A549 (cell line): ENCODE data around the gene ZNF133. TPM values are rescaled to one million over a fixed set of nuclear protein-coding genes. Genes with fewer than 3 reads are reported as not detected.

Experiments used
- ATAC-seq, 2 experiments: fragments of 200-7000 bp in 1 of 2; fragments of >200 bp in 1 of 2; cut with Nextera tagmentation in 1 of 2; cut with Tn5 transposase in 1 of 2; 3 replicates each; pipeline versions ENCODE4 v1.8.0 to v1.9.1; 2018 to 2020; ENCODE audit warnings: mild to moderate bottlenecking in 1 of 2, moderate library complexity in 1 of 2
- CTCF ChIA-PET: fragments of 300-600 bp; sonication (Branson Sonifier 250); formaldehyde crosslinking; extraction: SDS; loops from one replicate; lab custom pipeline; 2021; ENCODE audit warnings: antibody characterized with exemption, inconsistent platforms; lab: Yijun Ruan, JAX
- POLR2A ChIA-PET: fragments of 350-600 bp; formaldehyde crosslinking; extraction: SDS; loops from one replicate; lab custom pipeline; 2021; ENCODE audit warnings: antibody characterized with exemption, inconsistent platforms; lab: Yijun Ruan, JAX
- DNase-seq, 2 experiments: peaks; one replicate each; pipeline versions ENCODE4 v3.0.0 to v3.0.0-alpha.2; 2011 to 2016; ENCODE audit warnings: low read depth in 1 of 2, low spot score in 1 of 2
- FAIRE-seq: peaks from 2 replicates; lab custom pipeline; 2011; peaks lifted over from hg19 to GRCh38; lab: Jason Lieb, UNC
- H3K27ac ChIP-seq, 2 experiments: fragments of >200 bp; sonication (Bioruptor Twin); formaldehyde crosslinking; 3 replicates each; pipeline ENCODE4 v1.5.1; 2016 to 2017
- H3K4me1 ChIP-seq: fragments of >200 bp; sonication (Bioruptor Twin); formaldehyde crosslinking; 3 replicates; pipeline ENCODE4 v1.6.1; 2016
- H3K4me2 ChIP-seq: fragments of >200 bp; sonication (Bioruptor Twin); formaldehyde crosslinking; 3 replicates; pipeline ENCODE4 v1.6.1; 2016
- H3K4me3 ChIP-seq: fragments of >200 bp; sonication (Bioruptor Twin); formaldehyde crosslinking; 3 replicates; pipeline ENCODE4 v1.5.1; 2016
- H3K9me3 ChIP-seq: fragments of >200 bp; sonication (Bioruptor Twin); formaldehyde crosslinking; 3 replicates; pipeline ENCODE4 v1.6.1; 2016
- BCL3 ChIP-seq: fragments of >200 bp; sonication (Bioruptor Twin); formaldehyde crosslinking; IDR thresholded peaks from 3 replicates; pipeline ENCODE4 v1.6.1; 2016
- CBX8 ChIP-seq: fragments of 200-600 bp; sonication (generic); IDR thresholded peaks from 2 replicates; pipeline ENCODE4 v1.6.1; 2016
- CEBPB ChIP-seq, 2 experiments: fragments of >200 bp in 1 of 2; sonication (Bioruptor Twin) in 1 of 2; formaldehyde crosslinking in 1 of 2; IDR thresholded peaks; 2 replicates each; pipeline ENCODE4 v1.6.1; 2012 to 2016
- CHD2 ChIP-seq: fragments of 150-350 bp; IDR thresholded peaks from 2 replicates; pipeline ENCODE4 v1.6.1; 2014; ENCODE audit warnings: low read length; ENCODE audit not compliant: partially characterized antibody
- EP300 ChIP-seq, 2 experiments: fragments of >200 bp; sonication (Bioruptor Twin); formaldehyde crosslinking; IDR thresholded peaks; 2 replicates in 1 of 2; 3 replicates in 1 of 2; pipeline ENCODE4 v1.6.1; 2016 to 2017
- GATA3 ChIP-seq: IDR thresholded peaks from 2 replicates; pipeline ENCODE4 v1.6.1; 2012; ENCODE audit warnings: borderline replicate concordance
- HMGXB4 ChIP-seq: fragments of 250-450 bp; sonication (Bioruptor Pico); IDR thresholded peaks from 2 replicates; pipeline ENCODE4 v1.5.0; 2021; ENCODE audit warnings: mild to moderate bottlenecking, moderate library complexity, borderline replicate concordance
- MAFK ChIP-seq: fragments of 450-650 bp; IDR thresholded peaks from 2 replicates; pipeline ENCODE4 v1.6.1; 2014; ENCODE audit not compliant: partially characterized antibody
- MYC ChIP-seq: IDR thresholded peaks from 2 replicates; pipeline ENCODE4 v1.6.1; 2012; ENCODE audit warnings: mild to moderate bottlenecking, inconsistent platforms, low read length, improper control_type of control experiment, borderline replicate concordance
- NFE2L2 ChIP-seq: fragments of 150-350 bp; conservative IDR thresholded peaks from 2 replicates; pipeline ENCODE4 v1.6.1; 2014; ENCODE audit warnings: low read length
- NPAS2 ChIP-seq: fragments of 250-450 bp; sonication (Bioruptor Pico); IDR thresholded peaks from 2 replicates; pipeline ENCODE4 v1.8.0; 2022; ENCODE audit warnings: mild to moderate bottlenecking, moderate library complexity, borderline replicate concordance
- POLR2A ChIP-seq: IDR thresholded peaks from 2 replicates; pipeline ENCODE4 v1.6.1; 2012; ENCODE audit warnings: mild to moderate bottlenecking, low read length
- POLR2AphosphoS2 ChIP-seq: conservative IDR thresholded peaks from 2 replicates; pipeline ENCODE4 v1.6.1; 2012; ENCODE audit warnings: low read length, improper control_type of control experiment, inconsistent platforms
- RAD21 ChIP-seq, 2 experiments: fragments of >200 bp in 1 of 2; sonication (Bioruptor Twin) in 1 of 2; formaldehyde crosslinking in 1 of 2; IDR thresholded peaks in 1 of 2; conservative IDR thresholded peaks in 1 of 2; 2 replicates in 1 of 2; 3 replicates in 1 of 2; pipeline ENCODE4 v1.6.1; 2012 to 2018; ENCODE audit warnings: inconsistent platforms in 1 of 2
- RNF2 ChIP-seq: fragments of 200-600 bp; sonication (generic); IDR thresholded peaks from 2 replicates; pipeline ENCODE4 v1.6.1; 2016; ENCODE audit warnings: low read depth, mild to moderate bottlenecking, antibody characterized with exemption, moderate library complexity, borderline replicate concordance
- ZSCAN20 ChIP-seq: fragments of 250-450 bp; sonication (Bioruptor Pico); IDR thresholded peaks from 2 replicates; pipeline ENCODE4 v1.8.0; 2022; ENCODE audit warnings: mild to moderate bottlenecking, moderate library complexity
- WGBS: methylation state at CpG from one replicate; pipeline ENCODE4 v1.1.6; 2017; ENCODE audit errors: missing lambda C conversion rate; 5-methylcytosine and 5-hydroxymethylcytosine counted together
- polyA plus RNA-seq, 4 experiments: library from polyadenylated mRNA; depleted of rRNA in 3 of 4; stranded (reverse); fragments of >200 nt; fragmentation: RNase III in 1 of 4; extraction: RNeasy Plus Mini Kit Qiagen cat#74134 plus additional on column Dnase treatment in 1 of 4; gene quantifications; 2 replicates in 3 of 4; 3 replicates in 1 of 4; pipeline ENCODE4 v1.2.3, GENCODE V29; 2011 to 2017
- TF ChIP-seq, protein P1 (sequence below): fragments of 150-350 bp; IDR thresholded peaks from 2 replicates; pipeline ENCODE4 v1.6.1; 2014; ENCODE audit warnings: low read depth, mild to moderate bottlenecking, low read length
- TF ChIP-seq, protein P2 (sequence below): IDR thresholded peaks from 2 replicates; pipeline ENCODE4 v1.6.1; 2012
- TF ChIP-seq, protein P3 (sequence below): fragments of 250-450 bp; sonication (Bioruptor Pico); IDR thresholded peaks from 2 replicates; pipeline ENCODE4 v1.5.0; 2020; ENCODE audit warnings: low read depth, mild to moderate bottlenecking, moderate library complexity

ZNF133 gene
- polyA plus RNA-seq, 2 of the 4 experiments (the other 2 are of a cell fraction): 9.8 to 11.6 TPM

DNA sequence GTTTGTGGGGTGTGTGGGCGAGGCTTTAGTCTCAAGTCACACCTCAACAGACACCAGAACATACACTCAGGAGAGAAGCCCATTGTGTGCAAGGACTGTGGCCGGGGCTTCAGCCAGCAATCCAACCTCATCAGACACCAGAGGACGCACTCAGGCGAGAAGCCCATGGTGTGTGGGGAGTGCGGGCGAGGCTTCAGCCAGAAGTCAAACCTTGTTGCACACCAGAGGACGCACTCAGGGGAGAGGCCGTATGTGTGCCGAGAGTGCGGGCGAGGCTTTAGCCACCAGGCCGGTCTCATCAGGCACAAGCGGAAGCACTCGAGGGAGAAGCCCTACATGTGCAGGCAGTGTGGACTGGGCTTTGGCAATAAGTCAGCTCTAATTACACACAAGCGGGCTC, 27.8 kb downstream of the ZNF133 start:
- WGBS: 92% methylated on average over 15 of the region's 15 CpGs
- no peaks in the 10 kb centered on the region for H3K4me1 ChIP-seq
- H3K4me2 ChIP-seq: no peak overlapping the region
- no peak overlapping the region for H3K4me3 ChIP-seq
- H3K9me3 ChIP-seq: no peaks in the 10 kb centered on the region
- no peak for ATAC-seq
- ChIA-PET POLR2A (no interaction called here), CTCF (no interaction called here)
- DNase-seq: no peak
- no peak for TF ChIP-seq POLR2AphosphoS2
- TF ChIP-seq GATA3: no peak
- TF ChIP-seq CHD2: no peak
- no peak for TF ChIP-seq ZSCAN20
- TF ChIP-seq, protein P1, sequence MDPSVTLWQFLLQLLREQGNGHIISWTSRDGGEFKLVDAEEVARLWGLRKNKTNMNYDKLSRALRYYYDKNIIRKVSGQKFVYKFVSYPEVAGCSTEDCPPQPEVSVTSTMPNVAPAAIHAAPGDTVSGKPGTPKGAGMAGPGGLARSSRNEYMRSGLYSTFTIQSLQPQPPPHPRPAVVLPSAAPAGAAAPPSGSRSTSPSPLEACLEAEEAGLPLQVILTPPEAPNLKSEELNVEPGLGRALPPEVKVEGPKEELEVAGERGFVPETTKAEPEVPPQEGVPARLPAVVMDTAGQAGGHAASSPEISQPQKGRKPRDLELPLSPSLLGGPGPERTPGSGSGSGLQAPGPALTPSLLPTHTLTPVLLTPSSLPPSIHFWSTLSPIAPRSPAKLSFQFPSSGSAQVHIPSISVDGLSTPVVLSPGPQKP: no peak
- TF ChIP-seq, protein P2, sequence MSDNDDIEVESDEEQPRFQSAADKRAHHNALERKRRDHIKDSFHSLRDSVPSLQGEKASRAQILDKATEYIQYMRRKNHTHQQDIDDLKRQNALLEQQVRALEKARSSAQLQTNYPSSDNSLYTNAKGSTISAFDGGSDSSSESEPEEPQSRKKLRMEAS: no peak
- TF ChIP-seq CBX8: no peak
- TF ChIP-seq, protein P3, sequence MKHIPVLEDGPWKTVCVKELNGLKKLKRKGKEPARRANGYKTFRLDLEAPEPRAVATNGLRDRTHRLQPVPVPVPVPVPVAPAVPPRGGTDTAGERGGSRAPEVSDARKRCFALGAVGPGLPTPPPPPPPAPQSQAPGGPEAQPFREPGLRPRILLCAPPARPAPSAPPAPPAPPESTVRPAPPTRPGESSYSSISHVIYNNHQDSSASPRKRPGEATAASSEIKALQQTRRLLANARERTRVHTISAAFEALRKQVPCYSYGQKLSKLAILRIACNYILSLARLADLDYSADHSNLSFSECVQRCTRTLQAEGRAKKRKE (CRISPR knock-in tag): no peak
- TF ChIP-seq RAD21 (conservative IDR thresholded peaks at IDR 0.05 in 1 of 2, IDR thresholded peaks at IDR 0.05 in 1 of 2): no peak
- TF ChIP-seq POLR2A: no peak
- no peak for TF ChIP-seq EP300 (IDR thresholded peaks at IDR 0.05)
- no peak for TF ChIP-seq MAFK
- TF ChIP-seq CEBPB (IDR thresholded peaks at IDR 0.05): no peak
- no peak for TF ChIP-seq NPAS2
- no peak for FAIRE-seq
- H3K27ac ChIP-seq: no peak overlapping the region

DNA sequence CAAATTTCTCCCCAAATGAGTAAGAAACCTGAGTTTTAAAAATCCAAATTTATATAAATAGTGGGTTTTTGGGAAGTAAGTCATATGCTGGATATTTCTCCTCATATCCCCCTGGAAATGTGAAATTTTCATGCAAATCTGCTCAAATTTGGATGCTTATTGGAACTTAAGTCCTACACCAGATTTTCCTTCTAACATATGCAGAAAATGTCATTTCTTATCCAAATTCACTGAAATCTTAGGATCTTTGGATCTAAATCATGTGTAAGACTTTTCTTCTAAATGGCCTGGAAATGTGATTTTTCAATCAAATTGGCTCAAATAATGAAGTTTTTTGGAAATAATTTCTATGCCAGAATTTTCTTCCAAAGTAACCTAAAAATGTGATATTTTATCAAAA, 33.0 kb downstream of the ZNF133 start:
- CTCF ChIA-PET: no interaction called here
- Histone ChIP-seq H3K4me2 (no peak overlapping the region), H3K9me3 (no peaks in the 10 kb centered on the region), H3K4me1 (no peaks in the 10 kb centered on the region), H3K27ac (no peak overlapping the region), H3K4me3 (no peak overlapping the region)
- TF ChIP-seq, protein P2: no peak
- TF ChIP-seq CEBPB (IDR thresholded peaks at IDR 0.05): no peak
- TF ChIP-seq RNF2: no peak
- TF ChIP-seq MYC: no peak
- TF ChIP-seq NFE2L2: no peak
- no peak for TF ChIP-seq HMGXB4 (CRISPR knock-in tag)
- TF ChIP-seq CHD2: no peak
- no peak for TF ChIP-seq NPAS2
- no peak for TF ChIP-seq BCL3
- POLR2A ChIA-PET: no interaction called here
- no peak for DNase-seq
- FAIRE-seq: no peak
- ATAC-seq: no peak
